Ecto neural progenitor cell (in vitro differentiated cells): Measurements from ENCODE around the gene ANKRD12.

ENCODE experiments used
- DNase-seq: peaks from one replicate; pipeline ENCODE4 v3.0.0-alpha.2; 2018; ENCODE audit warnings: low spot score

ANKRD12 gene

GRCh38 chr18:9188359-9189231, 52.0 kb downstream of the ANKRD12 start:
- no peak for DNase-seq

- no peak for DNase-seq
These were observed 52.9 kb downstream of the ANKRD12 start for GRCh38 chr18:9189491-9189890.

- no peak for DNase-seq
These were observed 55.2 kb downstream of the ANKRD12 start for GRCh38 chr18:9191658-9192256.

GRCh38 chr18:9193031-9193430, 56.5 kb downstream of the ANKRD12 start:
- DNase-seq: no peak

GRCh38 chr18:9196568-9196967, 60.0 kb downstream of the ANKRD12 start:
- DNase-seq: no peak

- DNase-seq: no peak
These were observed 63.1 kb downstream of the ANKRD12 start for GRCh38 chr18:9199681-9200080.

- no peak for DNase-seq
These were observed 64.6 kb downstream of the ANKRD12 start for GRCh38 chr18:9201224-9201623.

GRCh38 chr18:9204659-9205058, 68.1 kb downstream of the ANKRD12 start:
- no peak for DNase-seq

GRCh38 chr18:9206421-9206820, 69.8 kb downstream of the ANKRD12 start:
- DNase-seq: no peak

GRCh38 chr18:9209279-9209678, 72.7 kb downstream of the ANKRD12 start:
- DNase-seq: no peak

- no peak for DNase-seq
These were observed 74.4 kb downstream of the ANKRD12 start for GRCh38 chr18:9210966-9211365.

- no peak for DNase-seq
These were observed 75.4 kb downstream of the ANKRD12 start for GRCh38 chr18:9211955-9212354.

GRCh38 chr18:9215221-9215933, 78.8 kb downstream of the ANKRD12 start:
- no peak for DNase-seq

- no peak for DNase-seq
These were observed 79.9 kb downstream of the ANKRD12 start for GRCh38 chr18:9216459-9216858.

GRCh38 chr18:9217743-9218451, 81.3 kb downstream of the ANKRD12 start:
- DNase-seq: no peak

- DNase-seq: no peak
These were observed 84.5 kb downstream of the ANKRD12 start for GRCh38 chr18:9221040-9221439.

- no peak for DNase-seq
These were observed 85.1 kb downstream of the ANKRD12 start for GRCh38 chr18:9221661-9222060.

GRCh38 chr18:9223356-9223755, 86.8 kb downstream of the ANKRD12 start:
- no peak for DNase-seq

- DNase-seq: no peak
These were observed 89.9 kb downstream of the ANKRD12 start for GRCh38 chr18:9226463-9226862.

GRCh38 chr18:9231852-9232486, 95.4 kb downstream of the ANKRD12 start:
- DNase-seq: no peak

- no peak for DNase-seq
These were observed 96.4 kb downstream of the ANKRD12 start for GRCh38 chr18:9232977-9233376.
